GM19328 (cell line): ENCODE data around the gene TIMM44.

ENCODE experiments used
- ATAC-seq: cut with Tn5 transposase; IDR thresholded peaks from one replicate; pipeline ENCODE4 v1.9.1; 2021; ENCODE audit warnings: mild to moderate bottlenecking, moderate library complexity; ENCODE audit not compliant: unreplicated experiment

Gene TIMM44

GRCh38 chr19:7915250-7916102 lies 28.0 kb downstream of the TIMM44 start:
- ATAC-seq, result no peak

DNA sequence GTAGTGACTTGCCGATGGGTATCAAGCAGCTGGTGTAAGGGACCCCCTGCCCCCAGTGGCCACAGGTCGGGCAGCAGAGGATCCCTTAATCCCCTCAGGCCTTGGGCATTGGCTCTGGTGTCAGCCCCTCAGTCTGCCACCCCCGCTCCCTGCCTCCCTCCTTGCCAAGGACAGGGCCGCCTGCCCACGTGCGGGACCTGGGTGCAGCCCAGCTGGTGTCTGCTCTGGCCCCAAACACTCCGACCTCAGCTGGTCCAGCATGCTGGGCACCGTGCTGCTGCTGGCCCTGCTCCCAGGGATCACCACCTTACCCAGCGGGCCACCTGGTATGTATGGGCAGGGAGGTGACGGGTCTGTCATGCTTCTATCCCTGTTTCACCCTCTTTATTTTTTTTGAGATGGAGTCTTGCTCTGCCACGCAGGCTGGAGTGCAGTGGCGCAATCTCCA lies 28.8 kb downstream of the TIMM44 start, which contains the start of gene TGFBR3L:
Gene TGFBR3L (plus strand): TSS at position 233 of the 448 bp plus-strand sequence.
- no peak for ATAC-seq

GRCh38 chr19:7914099-7914498 lies 29.4 kb downstream of the TIMM44 start:
- ATAC-seq, result no peak

DNA sequence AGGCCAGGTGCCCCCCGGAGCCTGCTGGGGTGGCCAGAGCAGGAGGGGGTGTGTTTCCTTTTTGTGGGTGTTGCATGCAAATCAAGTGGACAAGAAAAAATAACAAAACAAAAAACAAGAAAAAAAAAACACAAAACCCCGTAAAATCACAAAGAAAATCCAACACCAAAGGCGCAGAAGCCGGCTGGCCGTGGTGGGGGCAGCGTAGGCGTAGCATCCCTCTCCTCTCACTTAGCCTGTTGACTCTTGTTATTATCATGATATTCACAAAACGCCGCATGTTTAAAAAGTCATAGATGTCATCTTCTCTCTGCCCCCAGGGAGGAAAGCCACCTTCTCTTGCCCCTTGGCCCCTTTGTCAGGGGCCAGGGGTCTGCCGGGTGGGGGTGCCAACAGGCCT lies 29.8 kb downstream of the TIMM44 start:
- no peak for ATAC-seq

DNA sequence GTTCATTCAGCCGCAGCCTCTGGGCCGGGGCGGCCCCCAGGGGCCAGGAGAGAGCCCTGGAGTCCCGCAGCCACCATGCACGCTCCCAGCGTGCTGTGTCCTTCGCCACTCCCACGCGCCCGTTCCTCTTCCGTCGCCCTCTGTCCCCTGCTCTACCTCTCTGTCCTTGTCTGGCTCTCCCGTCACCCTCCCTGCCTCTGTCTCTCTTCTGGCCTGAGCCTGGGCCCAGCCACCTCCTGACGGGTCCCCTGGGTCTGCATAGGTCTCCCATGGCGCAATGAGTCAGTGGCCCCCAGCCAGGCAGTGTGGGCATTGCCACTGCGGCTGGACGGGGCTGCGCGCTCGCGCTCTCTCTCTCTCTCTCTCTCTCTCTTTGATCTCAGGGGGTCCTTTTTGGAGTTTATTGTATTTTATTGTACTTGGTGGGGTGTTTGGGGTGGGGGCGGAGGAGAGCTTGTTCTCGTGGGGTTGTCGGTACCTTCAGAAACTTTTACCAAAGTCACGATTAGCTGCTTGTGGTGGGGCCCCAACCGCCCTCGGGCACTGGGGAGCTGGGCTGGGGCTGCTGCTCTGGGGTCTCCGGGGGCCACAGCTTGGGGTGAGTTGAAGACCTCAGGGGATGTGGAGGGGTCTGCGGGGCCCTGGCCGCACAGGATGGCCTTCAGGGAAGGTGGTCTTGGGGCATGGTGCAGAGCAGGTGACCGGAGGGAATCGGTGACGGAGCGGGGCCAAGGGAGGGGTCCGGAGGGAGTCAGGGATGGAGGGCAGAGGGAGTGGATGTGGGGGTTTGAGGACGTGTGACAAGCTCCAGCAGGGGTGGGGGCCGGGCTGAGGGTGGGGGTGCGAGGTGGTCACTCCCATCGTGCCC lies 30.5 kb downstream of the TIMM44 start:
- ATAC-seq, result no peak

GRCh38 chr19:7912144-7912696 lies 31.2 kb downstream of the TIMM44 start:
- no peak for ATAC-seq

DNA sequence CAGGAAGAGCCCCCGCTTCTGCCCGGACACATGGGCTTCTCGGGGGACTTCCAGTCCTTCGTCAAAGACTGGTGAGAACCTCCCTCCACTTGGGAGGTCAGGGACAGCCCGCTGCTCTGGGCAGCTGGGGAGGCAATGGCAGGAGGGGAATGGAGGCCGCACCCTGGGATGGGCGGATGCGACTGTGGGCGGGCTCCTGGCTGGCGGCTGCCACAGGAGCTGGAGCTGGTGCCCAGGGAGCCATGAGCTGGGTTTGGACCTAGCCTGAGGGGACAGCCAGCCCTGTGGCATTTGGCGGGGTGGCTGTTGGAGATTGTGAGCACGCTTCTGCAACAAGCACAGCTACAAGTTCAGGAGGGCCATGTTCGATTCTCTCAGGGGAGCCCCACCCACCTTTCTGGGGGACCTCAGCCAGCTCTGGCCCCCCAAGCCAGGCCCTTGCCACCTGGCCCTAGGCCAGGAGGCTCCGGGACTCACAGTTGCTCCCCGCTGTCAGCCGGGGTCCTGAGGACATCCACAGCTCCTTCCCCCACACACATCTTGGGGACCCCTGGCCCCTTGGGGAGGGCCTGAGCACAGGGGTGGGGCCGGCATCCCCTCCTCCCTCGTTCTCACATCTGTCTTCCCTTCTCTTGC lies 31.8 kb downstream of the TIMM44 start:
- no peak for ATAC-seq

DNA sequence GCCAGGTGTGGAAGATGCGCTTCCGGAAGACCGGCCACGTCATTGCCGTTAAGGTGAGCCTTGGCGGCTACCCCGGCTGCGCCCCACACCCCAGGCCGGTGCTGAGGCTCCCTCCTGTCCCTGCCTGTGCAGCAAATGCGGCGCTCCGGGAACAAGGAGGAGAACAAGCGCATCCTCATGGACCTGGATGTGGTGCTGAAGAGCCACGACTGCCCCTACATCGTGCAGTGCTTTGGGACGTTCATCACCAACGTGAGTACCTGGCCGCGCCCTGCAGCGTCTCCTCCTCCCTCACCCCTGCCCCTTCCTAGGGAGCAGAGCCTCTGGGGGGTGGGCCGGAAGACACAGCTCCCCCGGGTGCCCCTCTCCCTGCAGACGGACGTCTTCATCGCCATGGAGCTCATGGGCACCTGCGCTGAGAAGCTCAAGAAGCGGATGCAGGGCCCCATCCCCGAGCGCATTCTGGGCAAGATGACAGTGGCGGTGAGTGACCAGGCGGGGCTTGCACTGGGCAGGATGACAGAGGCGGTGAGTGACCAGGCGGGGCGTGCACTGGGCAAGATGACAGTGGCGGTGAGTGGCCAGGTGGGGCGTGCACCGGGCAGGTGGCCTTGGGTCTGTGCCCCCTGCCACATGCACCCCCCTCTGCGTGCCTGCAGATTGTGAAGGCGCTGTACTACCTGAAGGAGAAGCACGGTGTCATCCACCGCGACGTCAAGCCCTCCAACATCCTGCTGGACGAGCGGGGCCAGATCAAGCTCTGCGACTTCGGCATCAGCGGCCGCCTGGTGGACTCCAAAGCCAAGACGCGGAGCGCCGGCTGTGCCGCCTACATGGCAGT lies 32.9 kb downstream of the TIMM44 start:
- no peak for ATAC-seq

GRCh38 chr19:7909471-7910067 lies 33.9 kb downstream of the TIMM44 start:
- ATAC-seq, result no peak

DNA sequence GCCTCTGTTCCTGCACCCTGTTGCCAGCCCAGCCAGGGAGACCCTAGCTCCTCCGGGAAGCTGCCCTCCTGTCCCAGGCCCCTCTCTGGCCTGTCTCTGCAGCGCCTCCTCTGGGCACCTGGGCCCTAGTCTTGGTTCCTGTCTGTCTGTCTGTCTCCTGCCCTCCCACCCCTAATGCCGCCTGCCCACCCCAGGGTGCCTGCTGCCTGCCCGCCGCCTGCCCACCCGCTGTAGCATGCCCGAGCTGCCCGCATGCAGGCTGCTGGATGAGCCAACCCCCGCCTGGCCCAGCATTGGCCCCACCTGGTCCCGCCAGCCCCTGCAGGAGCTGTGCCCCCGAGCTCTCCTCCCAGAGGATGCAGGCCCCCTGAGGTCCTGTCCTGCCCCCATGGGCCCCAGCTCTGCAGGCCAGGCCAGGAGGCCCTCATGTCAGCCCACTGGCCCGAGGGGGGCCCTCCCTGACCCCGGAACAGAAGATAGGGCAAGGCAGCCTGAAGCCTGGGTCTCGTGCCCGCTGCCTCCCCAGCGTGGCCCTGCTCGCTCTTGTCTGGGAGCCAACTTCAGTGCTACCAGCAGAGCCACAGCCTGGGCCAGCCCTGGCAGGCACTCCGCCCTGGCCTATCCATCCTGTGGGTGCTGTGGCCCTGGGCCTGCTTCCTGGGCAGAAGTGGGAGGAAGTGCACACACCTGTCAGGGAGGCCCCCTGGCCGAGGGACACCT lies 34.6 kb downstream of the TIMM44 start:
- no peak for ATAC-seq

DNA sequence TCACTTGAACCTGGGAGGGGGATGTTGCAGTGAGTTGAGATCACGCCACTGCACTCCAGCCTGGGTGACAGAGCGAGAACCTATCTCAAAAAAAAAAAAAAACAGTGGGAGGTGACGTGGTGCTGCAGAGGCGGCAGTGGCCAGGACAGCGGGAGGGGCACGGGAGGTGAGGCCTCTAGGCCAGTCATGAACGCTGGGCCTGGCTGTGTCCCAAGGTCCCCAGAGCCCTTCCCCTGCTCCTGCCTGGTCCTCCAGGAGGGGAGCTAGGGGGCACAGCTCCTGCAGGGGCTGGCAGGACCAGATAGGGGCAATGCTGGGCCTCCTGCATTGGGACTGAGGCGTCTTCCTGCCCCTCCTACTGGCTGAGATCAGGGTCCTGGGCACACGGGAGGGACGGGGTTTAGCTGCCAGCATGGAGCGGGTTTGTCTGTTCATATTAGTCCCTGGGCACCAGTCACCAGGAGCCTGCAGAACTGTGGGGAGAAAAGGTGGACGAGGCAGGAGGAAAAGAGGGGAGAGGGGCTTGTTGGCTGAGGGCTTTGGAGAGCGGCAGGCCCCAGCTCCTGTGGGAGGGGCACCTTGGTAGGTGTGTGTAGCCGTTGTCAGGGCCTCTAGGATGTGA lies 35.3 kb downstream of the TIMM44 start:
- ATAC-seq, result no peak

- ATAC-seq, result no peak
These were observed 35.9 kb downstream of the TIMM44 start for GRCh38 chr19:7907544-7907943.

- ATAC-seq, result no peak
These were observed 36.3 kb downstream of the TIMM44 start for GRCh38 chr19:7907122-7907521.

- no peak for ATAC-seq
These were observed 37.6 kb downstream of the TIMM44 start for GRCh38 chr19:7905859-7906258.

GRCh38 chr19:7905268-7905667 lies 38.2 kb downstream of the TIMM44 start:
- ATAC-seq, result no peak

DNA sequence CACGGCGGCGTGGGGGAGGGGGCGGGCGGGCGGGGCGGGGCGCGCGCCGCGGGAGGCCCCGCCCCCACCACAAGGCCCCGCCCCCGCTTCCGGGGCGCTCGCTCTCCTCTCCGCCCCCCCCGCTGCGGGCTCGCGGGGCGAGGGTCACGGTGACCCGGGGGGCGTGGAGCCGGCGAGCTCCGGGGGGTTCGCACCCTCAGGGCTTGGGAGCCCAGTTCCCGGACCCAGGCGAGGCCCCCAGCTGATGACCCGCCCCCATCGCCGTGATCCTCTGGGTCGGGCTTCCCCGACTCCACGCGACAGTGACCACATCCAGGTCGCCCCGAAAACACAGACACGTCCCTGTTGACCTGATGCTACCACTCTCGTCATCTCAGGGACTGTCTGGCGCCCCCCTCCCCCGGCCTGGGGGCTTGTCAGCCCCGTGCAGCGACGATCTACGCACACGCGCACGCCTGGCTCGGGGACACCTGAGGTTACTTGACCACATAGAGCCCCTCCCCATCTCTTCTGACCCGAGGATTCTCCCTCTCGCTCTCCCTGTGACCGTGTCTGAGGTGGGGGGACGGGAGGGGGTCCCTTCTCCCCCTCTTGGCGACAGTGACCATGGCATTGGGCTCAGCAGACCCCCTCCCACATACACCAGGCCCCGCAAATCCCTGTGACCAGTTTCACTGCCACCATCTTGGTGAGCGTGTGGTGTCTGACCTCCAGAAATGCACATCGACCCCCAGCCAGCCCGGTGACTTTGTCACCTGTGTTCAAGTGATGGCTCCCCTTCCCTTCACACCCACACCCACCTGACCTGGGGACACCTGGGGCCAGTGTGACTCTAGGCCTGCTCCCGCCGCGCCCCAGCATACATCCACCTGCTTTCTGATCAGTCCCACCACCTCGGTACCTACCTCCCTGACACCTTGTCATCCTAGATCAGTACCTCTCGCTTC lies 39.1 kb downstream of the TIMM44 start:
- peak; percentile 41 for ATAC-seq

DNA sequence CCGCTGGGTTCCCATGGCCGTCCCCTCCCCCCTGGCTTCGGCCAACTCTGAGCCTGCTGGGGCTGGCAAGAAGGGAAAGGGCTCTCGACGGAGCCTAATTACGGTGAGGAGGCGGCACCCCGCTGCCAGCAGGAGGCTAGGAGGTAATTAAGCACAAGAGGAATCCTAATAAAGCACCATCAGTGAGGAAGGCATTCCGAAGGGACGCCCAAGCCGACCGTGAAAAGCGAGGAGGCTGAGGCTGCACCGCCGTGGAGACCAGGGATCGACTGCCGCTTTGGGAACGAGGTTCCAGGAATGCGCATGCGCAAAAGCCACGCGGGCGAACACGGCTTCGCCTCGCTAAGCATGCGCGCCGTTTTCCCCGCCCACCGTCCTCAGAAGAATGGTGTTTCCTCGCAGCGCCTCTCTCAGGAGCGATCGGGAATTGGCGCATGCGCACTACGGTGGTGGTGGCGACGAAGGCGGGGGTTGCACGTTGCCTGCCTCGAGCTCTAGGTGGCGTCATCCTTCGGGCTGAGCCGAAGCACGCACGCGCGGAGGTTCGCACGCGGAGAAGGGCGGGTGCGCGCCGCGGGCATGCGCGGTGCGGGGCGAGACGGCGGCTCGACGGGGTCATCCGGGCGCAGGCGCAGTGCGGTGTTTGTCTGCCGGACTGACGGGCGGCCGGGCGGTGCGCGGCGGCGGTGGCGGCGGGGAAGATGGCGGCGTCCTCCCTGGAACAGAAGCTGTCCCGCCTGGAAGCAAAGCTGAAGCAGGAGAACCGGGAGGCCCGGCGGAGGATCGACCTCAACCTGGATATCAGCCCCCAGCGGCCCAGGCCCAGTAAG lies 40.0 kb downstream of the TIMM44 start, which contains the start of gene MAP2K7:
Gene MAP2K7 (plus strand): TSS at position 634 of the 830 bp plus-strand sequence. CDS start 68 bp downstream, at position 702.
- ATAC-seq, result peak; percentile 77
